ENCODE results near the gene ZNF491.
A peak's percentile ranks its signal among the peaks of the same experiment; 100 is the strongest.

DNA sequence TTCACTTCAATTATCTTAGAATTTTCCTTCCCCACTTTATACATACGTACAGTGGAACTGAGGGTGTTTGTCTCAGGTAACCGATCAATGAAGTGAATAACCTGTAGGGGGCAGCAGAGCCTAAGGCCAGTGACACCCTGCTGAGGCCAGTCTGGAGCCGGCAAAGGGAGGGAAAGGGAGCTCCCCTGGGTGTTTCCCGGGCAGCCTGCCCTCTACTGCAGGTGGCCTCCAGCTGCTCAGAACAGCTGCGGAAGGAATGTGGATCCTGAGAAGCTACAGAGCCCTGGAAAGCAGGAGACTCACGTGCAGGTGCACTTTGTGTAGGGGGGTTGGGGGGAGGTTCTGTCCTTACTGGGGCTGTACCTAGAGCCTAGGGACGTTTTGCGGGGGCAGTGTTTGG, 832 bp upstream of the ZNF491 start:
- TF ChIP-seq, protein P1, sequence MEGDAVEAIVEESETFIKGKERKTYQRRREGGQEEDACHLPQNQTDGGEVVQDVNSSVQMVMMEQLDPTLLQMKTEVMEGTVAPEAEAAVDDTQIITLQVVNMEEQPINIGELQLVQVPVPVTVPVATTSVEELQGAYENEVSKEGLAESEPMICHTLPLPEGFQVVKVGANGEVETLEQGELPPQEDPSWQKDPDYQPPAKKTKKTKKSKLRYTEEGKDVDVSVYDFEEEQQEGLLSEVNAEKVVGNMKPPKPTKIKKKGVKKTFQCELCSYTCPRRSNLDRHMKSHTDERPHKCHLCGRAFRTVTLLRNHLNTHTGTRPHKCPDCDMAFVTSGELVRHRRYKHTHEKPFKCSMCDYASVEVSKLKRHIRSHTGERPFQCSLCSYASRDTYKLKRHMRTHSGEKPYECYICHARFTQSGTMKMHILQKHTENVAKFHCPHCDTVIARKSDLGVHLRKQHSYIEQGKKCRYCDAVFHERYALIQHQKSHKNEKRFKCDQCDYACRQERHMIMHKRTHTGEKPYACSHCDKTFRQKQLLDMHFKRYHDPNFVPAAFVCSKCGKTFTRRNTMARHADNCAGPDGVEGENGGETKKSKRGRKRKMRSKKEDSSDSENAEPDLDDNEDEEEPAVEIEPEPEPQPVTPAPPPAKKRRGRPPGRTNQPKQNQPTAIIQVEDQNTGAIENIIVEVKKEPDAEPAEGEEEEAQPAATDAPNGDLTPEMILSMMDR (conservative IDR thresholded peaks at IDR 0.05; ENCODE audit: low read length) = peak; percentile 96
- TF ChIP-seq EZH2phosphoT487 (IDR thresholded peaks at IDR 0.05; ENCODE audit: borderline replicate concordance, low read depth, low read length) = no peak

Measured in OCI-LY7 (cell line).